ENCODE measurements around the gene NEDD4L. TPM values are rescaled to one million over a fixed set of nuclear protein-coding genes. Genes with fewer than 3 reads are reported as not detected.

Gene NEDD4L
- total RNA-seq, 1 experiment from 2014 or later: 42.9 TPM

DNA sequence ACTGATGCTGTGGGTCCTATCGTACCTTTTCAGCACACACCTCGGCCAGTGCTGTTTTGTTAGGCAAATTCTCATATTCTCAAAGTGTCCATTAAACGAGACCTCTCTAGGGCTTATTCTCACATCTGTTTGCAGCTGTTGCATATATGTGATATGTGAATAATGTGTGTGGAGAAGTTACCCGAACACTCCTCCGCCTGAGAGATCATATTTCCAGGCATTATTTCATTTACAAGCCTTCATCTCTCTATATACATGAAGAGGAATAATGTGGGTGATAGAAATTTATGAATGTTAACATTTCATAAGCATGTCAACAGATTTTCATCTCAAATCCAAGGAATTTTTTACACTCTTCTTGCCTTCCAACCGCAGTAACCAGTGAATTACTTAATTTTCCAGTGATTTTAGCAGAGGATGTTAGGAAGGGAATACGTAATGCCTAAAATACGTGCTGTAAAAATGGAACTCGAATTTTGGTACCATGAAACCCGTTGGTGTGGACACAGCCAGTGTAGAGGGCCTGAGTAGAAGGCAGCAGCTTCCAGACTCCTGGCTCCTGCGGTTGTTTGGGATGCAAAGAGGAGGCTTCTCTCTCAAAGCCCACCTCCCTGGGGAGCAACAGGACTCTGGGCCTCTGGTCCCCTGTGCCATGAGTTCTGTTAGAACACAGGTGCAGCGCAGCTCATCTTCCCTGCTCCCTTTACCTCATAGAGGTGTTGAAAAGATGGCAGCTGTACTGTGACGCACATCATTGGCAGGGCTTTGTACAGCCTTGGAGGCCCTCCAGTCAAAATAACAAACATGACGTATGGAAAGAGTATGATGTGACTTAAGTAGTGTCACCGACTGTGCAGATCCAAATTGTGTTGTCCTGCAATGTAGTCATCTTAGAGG is 280.1 kb downstream of the NEDD4L start:
- POLR2A ChIA-PET: no interaction called here
- intact Hi-C loops (cut with micrococcal nuclease; ENCODE audit: unreplicated experiment): loop anchor here (10.0 kb wide), 1 partner anchor 139 kb away; no protein-coding TSS in a partner anchor
- no peak for ATAC-seq
- no peak for DNase-seq (ENCODE audit: low read depth, low spot score)
- Histone ChIP-seq H3K27me3 (ENCODE audit: control insufficient read depth, insufficient read depth, low read length) (no peaks in the 10 kb centered on the region), H3K36me3 (ENCODE audit: control insufficient read depth, insufficient read depth, low read length) (no peaks in the 10 kb centered on the region), H3K4me3 (ENCODE audit: low read depth in 2 of 2, low read length in 2 of 2) (no peak overlapping the region), H3K27ac (ENCODE audit: low read length) (no peak overlapping the region), H3K4me1 (ENCODE audit: control insufficient read depth, insufficient read depth, low read length) (peaks cover 3% of the 10 kb centered on the region; the same call in 1 of the 2 replicates), H3K9me3 (ENCODE audit: control insufficient read depth, insufficient read depth, low read depth, low read length) (no peaks in the 10 kb centered on the region)
- BruUV-seq (replicated peaks): no TSS peak
- CTCF ChIA-PET: no interaction called here
- in situ Hi-C loops (cut with HindIII; ENCODE audit: low pct_unique_long_range_greater_than_20kb, low sequenced_read_pairs): no loop called here
- TF ChIP-seq, protein P1, sequence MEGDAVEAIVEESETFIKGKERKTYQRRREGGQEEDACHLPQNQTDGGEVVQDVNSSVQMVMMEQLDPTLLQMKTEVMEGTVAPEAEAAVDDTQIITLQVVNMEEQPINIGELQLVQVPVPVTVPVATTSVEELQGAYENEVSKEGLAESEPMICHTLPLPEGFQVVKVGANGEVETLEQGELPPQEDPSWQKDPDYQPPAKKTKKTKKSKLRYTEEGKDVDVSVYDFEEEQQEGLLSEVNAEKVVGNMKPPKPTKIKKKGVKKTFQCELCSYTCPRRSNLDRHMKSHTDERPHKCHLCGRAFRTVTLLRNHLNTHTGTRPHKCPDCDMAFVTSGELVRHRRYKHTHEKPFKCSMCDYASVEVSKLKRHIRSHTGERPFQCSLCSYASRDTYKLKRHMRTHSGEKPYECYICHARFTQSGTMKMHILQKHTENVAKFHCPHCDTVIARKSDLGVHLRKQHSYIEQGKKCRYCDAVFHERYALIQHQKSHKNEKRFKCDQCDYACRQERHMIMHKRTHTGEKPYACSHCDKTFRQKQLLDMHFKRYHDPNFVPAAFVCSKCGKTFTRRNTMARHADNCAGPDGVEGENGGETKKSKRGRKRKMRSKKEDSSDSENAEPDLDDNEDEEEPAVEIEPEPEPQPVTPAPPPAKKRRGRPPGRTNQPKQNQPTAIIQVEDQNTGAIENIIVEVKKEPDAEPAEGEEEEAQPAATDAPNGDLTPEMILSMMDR (IDR thresholded peaks at IDR 0.05): no peak
- TF ChIP-seq, protein P2, sequence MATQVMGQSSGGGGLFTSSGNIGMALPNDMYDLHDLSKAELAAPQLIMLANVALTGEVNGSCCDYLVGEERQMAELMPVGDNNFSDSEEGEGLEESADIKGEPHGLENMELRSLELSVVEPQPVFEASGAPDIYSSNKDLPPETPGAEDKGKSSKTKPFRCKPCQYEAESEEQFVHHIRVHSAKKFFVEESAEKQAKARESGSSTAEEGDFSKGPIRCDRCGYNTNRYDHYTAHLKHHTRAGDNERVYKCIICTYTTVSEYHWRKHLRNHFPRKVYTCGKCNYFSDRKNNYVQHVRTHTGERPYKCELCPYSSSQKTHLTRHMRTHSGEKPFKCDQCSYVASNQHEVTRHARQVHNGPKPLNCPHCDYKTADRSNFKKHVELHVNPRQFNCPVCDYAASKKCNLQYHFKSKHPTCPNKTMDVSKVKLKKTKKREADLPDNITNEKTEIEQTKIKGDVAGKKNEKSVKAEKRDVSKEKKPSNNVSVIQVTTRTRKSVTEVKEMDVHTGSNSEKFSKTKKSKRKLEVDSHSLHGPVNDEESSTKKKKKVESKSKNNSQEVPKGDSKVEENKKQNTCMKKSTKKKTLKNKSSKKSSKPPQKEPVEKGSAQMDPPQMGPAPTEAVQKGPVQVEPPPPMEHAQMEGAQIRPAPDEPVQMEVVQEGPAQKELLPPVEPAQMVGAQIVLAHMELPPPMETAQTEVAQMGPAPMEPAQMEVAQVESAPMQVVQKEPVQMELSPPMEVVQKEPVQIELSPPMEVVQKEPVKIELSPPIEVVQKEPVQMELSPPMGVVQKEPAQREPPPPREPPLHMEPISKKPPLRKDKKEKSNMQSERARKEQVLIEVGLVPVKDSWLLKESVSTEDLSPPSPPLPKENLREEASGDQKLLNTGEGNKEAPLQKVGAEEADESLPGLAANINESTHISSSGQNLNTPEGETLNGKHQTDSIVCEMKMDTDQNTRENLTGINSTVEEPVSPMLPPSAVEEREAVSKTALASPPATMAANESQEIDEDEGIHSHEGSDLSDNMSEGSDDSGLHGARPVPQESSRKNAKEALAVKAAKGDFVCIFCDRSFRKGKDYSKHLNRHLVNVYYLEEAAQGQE (IDR thresholded peaks at IDR 0.05; ENCODE audit: insufficient read depth in 1 of 2, low read depth in 2 of 2, low read length in 1 of 2): no peak
- no peak for TF ChIP-seq POLR2AphosphoS5 (IDR thresholded peaks at IDR 0.05; ENCODE audit: low read depth, low read length)
- TF ChIP-seq SIN3A (IDR thresholded peaks at IDR 0.05; ENCODE audit: borderline replicate concordance, insufficient read depth, low read depth, low read length): no peak
- TF ChIP-seq TCF7L2 (IDR thresholded peaks at IDR 0.05; ENCODE audit: low read depth, low read length): no peak

DNA sequence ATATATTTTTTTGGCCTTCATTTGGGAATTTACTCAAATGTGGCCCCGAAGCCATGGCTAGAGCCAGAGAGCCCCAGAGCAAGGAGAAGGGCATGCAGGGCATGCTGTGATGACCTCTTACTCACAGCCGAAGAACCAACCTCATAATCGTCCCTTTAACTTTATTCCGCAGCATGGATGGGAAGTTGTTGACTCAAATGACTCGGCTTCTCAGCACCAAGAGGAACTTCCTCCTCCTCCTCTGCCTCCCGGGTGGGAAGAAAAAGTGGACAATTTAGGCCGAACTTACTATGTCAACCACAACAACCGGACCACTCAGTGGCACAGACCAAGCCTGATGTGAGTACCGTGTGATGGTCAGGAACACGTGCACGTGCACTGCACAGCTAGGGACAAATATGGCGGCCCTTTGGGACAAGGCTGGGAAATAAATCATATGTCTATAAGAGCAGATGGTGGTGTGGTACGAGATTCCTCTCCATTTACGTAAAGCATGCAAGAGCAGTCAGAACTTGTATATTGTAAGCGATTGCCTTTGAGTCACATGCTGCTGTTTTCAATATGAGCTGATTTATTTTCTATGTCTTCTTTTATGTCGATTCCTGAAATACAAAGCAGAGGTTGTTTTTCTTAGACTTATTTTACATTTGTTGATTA is 280.9 kb downstream of the NEDD4L start:
- BruUV-seq (replicated peaks): no TSS peak
- in situ Hi-C loops (cut with HindIII; ENCODE audit: low pct_unique_long_range_greater_than_20kb, low sequenced_read_pairs) (no loop called here), intact Hi-C loops (cut with micrococcal nuclease; ENCODE audit: unreplicated experiment) (loop anchor here (10.0 kb wide), 1 partner anchor 140 kb away; no protein-coding TSS in a partner anchor)
- Histone ChIP-seq H3K4me1 (ENCODE audit: control insufficient read depth, insufficient read depth, low read length) (peaks cover 3% of the 10 kb centered on the region; the same call in 1 of the 2 replicates), H3K4me3 (ENCODE audit: low read depth in 2 of 2, low read length in 2 of 2) (no peak overlapping the region), H3K36me3 (ENCODE audit: control insufficient read depth, insufficient read depth, low read length) (no peaks in the 10 kb centered on the region), H3K27me3 (ENCODE audit: control insufficient read depth, insufficient read depth, low read length) (no peaks in the 10 kb centered on the region), H3K9me3 (ENCODE audit: control insufficient read depth, insufficient read depth, low read depth, low read length) (no peaks in the 10 kb centered on the region), H3K27ac (ENCODE audit: low read length) (no peak overlapping the region)
- DNase-seq (ENCODE audit: low read depth, low spot score) (no peak), ATAC-seq (no peak)
- ChIA-PET POLR2A (no interaction called here), CTCF (no interaction called here)
- TF ChIP-seq SIN3A (IDR thresholded peaks at IDR 0.05; ENCODE audit: borderline replicate concordance, insufficient read depth, low read depth, low read length) (no peak), POLR2AphosphoS5 (IDR thresholded peaks at IDR 0.05; ENCODE audit: low read depth, low read length) (no peak), TCF7L2 (IDR thresholded peaks at IDR 0.05; ENCODE audit: low read depth, low read length) (no peak)
- TF ChIP-seq, protein P1 (IDR thresholded peaks at IDR 0.05): no peak
- TF ChIP-seq, protein P2 (IDR thresholded peaks at IDR 0.05; ENCODE audit: insufficient read depth in 1 of 2, low read depth in 2 of 2, low read length in 1 of 2): no peak
